ENCODE measurements around the gene SCGB3A2.

SCGB3A2 gene

GRCh38 chr5:147878066-147878759 lies at the start of gene SCGB3A2:
TSS of gene SCGB3A2 (plus strand) at chr5:147878711. CDS start at chr5:147878804, 93 bp downstream.
- DNase-seq = no peak

GRCh38 chr5:147830035-147830434 lies 48.5 kb upstream of the SCGB3A2 start:
- no peak for DNase-seq

- no peak for DNase-seq
These were observed 47.0 kb upstream of the SCGB3A2 start, which contains the start of gene SPINK1 for GRCh38 chr5:147831465-147831864. TSS of gene SPINK1 (minus strand) at chr5:147831671. CDS start at chr5:147831577, 94 bp downstream.

GRCh38 chr5:147832541-147832940 lies 46.0 kb upstream of the SCGB3A2 start:
- DNase-seq = no peak

- no peak for DNase-seq
These were observed 43.1 kb upstream of the SCGB3A2 start for GRCh38 chr5:147835386-147835798.

GRCh38 chr5:147836439-147836838 lies 42.1 kb upstream of the SCGB3A2 start:
- DNase-seq = no peak

GRCh38 chr5:147842869-147843268 lies 35.6 kb upstream of the SCGB3A2 start:
- DNase-seq = no peak

- DNase-seq = no peak
These were observed 33.7 kb upstream of the SCGB3A2 start for GRCh38 chr5:147844846-147845245.

GRCh38 chr5:147845618-147846017 lies 32.9 kb upstream of the SCGB3A2 start:
- DNase-seq = no peak

GRCh38 chr5:147849226-147849625 lies 29.3 kb upstream of the SCGB3A2 start:
- no peak for DNase-seq

GRCh38 chr5:147851578-147851977 lies 26.9 kb upstream of the SCGB3A2 start:
- no peak for DNase-seq

GRCh38 chr5:147852365-147852764 lies 26.1 kb upstream of the SCGB3A2 start:
- no peak for DNase-seq

GRCh38 chr5:147853372-147853987 lies 25.0 kb upstream of the SCGB3A2 start:
- DNase-seq = no peak

- no peak for DNase-seq
These were observed 24.2 kb upstream of the SCGB3A2 start for GRCh38 chr5:147854331-147854730.

- no peak for DNase-seq
These were observed 23.4 kb upstream of the SCGB3A2 start for GRCh38 chr5:147854894-147855773.

GRCh38 chr5:147855774-147856069 lies 22.8 kb upstream of the SCGB3A2 start:
- DNase-seq = no peak

- DNase-seq = no peak
These were observed 21.7 kb upstream of the SCGB3A2 start for GRCh38 chr5:147856801-147857200.

GRCh38 chr5:147857302-147858129 lies 21.0 kb upstream of the SCGB3A2 start:
- peak; percentile 4 for DNase-seq

- DNase-seq = no peak
These were observed 19.9 kb upstream of the SCGB3A2 start for GRCh38 chr5:147858565-147858964.

- DNase-seq = no peak
These were observed 18.4 kb upstream of the SCGB3A2 start for GRCh38 chr5:147859962-147860640.

- no peak for DNase-seq
These were observed 17.9 kb upstream of the SCGB3A2 start for GRCh38 chr5:147860641-147861025.

GRCh38 chr5:147863454-147864158 lies 14.9 kb upstream of the SCGB3A2 start:
- no peak for DNase-seq

Measured in NCI-H1092 (cell line).